ENCODE data around the gene ANTXR1.

Gene ANTXR1

DNA sequence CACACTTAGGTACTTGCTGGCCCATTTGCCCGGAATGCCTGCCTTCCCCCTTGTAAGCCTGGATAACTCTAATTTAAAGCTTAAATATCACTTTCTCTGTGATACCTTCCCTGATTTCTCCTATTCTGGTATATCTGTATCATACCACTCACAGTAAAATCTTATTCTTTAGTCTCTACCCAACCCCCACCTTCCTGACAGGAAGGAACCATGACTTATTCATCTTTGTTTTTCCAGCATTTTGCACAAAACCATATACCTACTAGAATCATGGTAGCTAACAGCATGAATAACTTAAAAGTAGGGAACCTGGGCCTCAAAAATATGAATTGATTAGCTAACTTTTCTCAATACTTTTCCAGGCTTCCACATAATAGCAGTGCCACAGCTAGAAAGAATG is 262.5 kb downstream of the ANTXR1 start:
- Histone ChIP-seq H3K36me3 (ENCODE audit: control insufficient read depth in 2 of 2, insufficient read depth in 2 of 2, low read length in 2 of 2) (no peaks in the 10 kb centered on the region), H3K27ac (ENCODE audit: low read length) (no peak overlapping the region), H3K27me3 (ENCODE audit: control insufficient read depth in 1 of 2, insufficient read depth in 2 of 2, low read length in 2 of 2) (no peaks in the 10 kb centered on the region), H3K4me1 (ENCODE audit: control insufficient read depth, insufficient read depth, low read length) (peaks cover 5% of the 10 kb centered on the region), H3K9me3 (ENCODE audit: control insufficient read depth in 2 of 2, low read length in 2 of 2) (no peaks in the 10 kb centered on the region), H3K4me3 (ENCODE audit: low read length in 2 of 2) (no peak overlapping the region), H3K9ac (ENCODE audit: low read length in 2 of 2) (no peak overlapping the region)

DNA sequence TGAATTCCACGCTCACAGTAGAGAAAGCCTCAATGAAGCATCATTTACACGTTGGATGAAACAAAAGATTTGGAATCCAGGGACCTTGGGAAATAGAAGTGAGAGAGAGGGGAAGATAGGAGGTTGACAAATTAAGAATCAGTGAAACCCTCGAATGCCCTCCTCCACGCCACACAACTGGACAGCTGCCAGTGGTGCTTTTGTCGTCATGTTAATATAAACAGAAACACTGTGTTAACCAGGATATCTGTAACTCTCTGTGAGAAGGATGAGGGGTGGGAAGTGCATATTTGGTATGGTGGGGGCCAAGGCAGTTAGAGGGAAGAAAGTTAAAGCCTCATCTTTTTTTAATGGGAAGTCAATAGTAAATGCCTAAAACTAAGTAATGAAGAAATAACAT is 265.4 kb downstream of the ANTXR1 start:
- no peaks in the 10 kb centered on the region for H3K27me3 ChIP-seq (ENCODE audit: control insufficient read depth in 1 of 2, insufficient read depth in 2 of 2, low read length in 2 of 2)
- no peak overlapping the region for H3K9ac ChIP-seq (ENCODE audit: low read length in 2 of 2)
- no peaks in the 10 kb centered on the region for H3K4me1 ChIP-seq (ENCODE audit: control insufficient read depth, insufficient read depth, low read length)
- H3K36me3 ChIP-seq (ENCODE audit: control insufficient read depth in 2 of 2, insufficient read depth in 2 of 2, low read length in 2 of 2): no peaks in the 10 kb centered on the region
- H3K9me3 ChIP-seq (ENCODE audit: control insufficient read depth in 2 of 2, low read length in 2 of 2): no peaks in the 10 kb centered on the region
- H3K27ac ChIP-seq (ENCODE audit: low read length): no peak overlapping the region
- H3K4me3 ChIP-seq (ENCODE audit: low read length in 2 of 2): no peak overlapping the region

GRCh38 chr2:69279211-69279610 is 266.2 kb downstream of the ANTXR1 start:
- Histone ChIP-seq H3K27me3 (ENCODE audit: control insufficient read depth in 1 of 2, insufficient read depth in 2 of 2, low read length in 2 of 2) (no peaks in the 10 kb centered on the region), H3K27ac (ENCODE audit: low read length) (no peak overlapping the region), H3K4me3 (ENCODE audit: low read length in 2 of 2) (no peak overlapping the region), H3K36me3 (ENCODE audit: control insufficient read depth in 2 of 2, insufficient read depth in 2 of 2, low read length in 2 of 2) (no peaks in the 10 kb centered on the region), H3K9me3 (ENCODE audit: control insufficient read depth in 2 of 2, low read length in 2 of 2) (no peaks in the 10 kb centered on the region), H3K4me1 (ENCODE audit: control insufficient read depth, insufficient read depth, low read length) (no peaks in the 10 kb centered on the region), H3K9ac (ENCODE audit: low read length in 2 of 2) (no peak overlapping the region)

DNA sequence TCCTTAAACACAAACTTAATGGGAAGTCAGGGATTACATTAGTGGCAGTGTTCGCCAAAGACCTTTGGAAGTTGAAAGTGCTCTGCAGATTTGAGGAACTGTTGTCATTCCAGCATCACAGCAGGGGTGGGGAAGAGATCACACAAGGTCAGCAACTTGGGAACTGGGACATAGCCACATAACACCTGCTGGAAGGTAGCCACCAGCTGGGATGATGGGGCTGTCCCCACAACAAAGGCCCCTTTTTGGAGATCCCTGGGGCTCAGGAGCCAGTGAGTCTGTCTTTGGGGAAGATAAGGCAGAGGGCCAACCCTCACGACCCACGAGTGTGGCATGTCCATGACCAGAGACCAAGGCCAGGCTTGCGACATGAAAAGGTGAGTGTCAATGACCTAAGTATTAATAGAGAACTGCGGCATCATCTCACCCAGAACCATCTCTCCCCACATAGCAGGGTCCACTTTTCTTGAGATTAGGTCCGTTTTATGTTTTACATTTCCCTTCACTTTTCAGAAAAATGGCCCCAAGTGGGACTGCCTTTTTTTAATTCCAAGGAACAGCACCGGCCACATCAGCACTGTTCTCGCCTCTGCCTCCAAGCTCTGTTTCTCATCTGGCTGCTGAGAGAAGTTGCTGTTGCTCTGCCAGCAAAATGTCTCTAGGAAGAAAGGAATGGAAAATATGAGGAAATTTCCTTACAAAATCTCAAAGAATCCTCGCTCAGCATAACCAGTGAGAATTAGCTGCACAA is 267.1 kb downstream of the ANTXR1 start:
- Histone ChIP-seq H3K9ac (ENCODE audit: low read length in 2 of 2) (no peak overlapping the region), H3K27ac (ENCODE audit: low read length) (no peak overlapping the region), H3K36me3 (ENCODE audit: control insufficient read depth in 2 of 2, insufficient read depth in 2 of 2, low read length in 2 of 2) (no peaks in the 10 kb centered on the region), H3K9me3 (ENCODE audit: control insufficient read depth in 2 of 2, low read length in 2 of 2) (no peaks in the 10 kb centered on the region), H3K4me3 (ENCODE audit: low read length in 2 of 2) (no peak overlapping the region), H3K4me1 (ENCODE audit: control insufficient read depth, insufficient read depth, low read length) (no peaks in the 10 kb centered on the region), H3K27me3 (ENCODE audit: control insufficient read depth in 1 of 2, insufficient read depth in 2 of 2, low read length in 2 of 2) (no peaks in the 10 kb centered on the region)

GRCh38 chr2:69280796-69281412 is 267.9 kb downstream of the ANTXR1 start:
- H3K4me3 ChIP-seq (ENCODE audit: low read length in 2 of 2): no peak overlapping the region
- H3K9ac ChIP-seq (ENCODE audit: low read length in 2 of 2): no peak overlapping the region
- H3K36me3 ChIP-seq (ENCODE audit: control insufficient read depth in 2 of 2, insufficient read depth in 2 of 2, low read length in 2 of 2): no peaks in the 10 kb centered on the region
- no peaks in the 10 kb centered on the region for H3K27me3 ChIP-seq (ENCODE audit: control insufficient read depth in 1 of 2, insufficient read depth in 2 of 2, low read length in 2 of 2)
- H3K27ac ChIP-seq (ENCODE audit: low read length): no peak overlapping the region
- H3K9me3 ChIP-seq (ENCODE audit: control insufficient read depth in 2 of 2, low read length in 2 of 2): no peaks in the 10 kb centered on the region
- H3K4me1 ChIP-seq (ENCODE audit: control insufficient read depth, insufficient read depth, low read length): peaks cover 5% of the 10 kb centered on the region

DNA sequence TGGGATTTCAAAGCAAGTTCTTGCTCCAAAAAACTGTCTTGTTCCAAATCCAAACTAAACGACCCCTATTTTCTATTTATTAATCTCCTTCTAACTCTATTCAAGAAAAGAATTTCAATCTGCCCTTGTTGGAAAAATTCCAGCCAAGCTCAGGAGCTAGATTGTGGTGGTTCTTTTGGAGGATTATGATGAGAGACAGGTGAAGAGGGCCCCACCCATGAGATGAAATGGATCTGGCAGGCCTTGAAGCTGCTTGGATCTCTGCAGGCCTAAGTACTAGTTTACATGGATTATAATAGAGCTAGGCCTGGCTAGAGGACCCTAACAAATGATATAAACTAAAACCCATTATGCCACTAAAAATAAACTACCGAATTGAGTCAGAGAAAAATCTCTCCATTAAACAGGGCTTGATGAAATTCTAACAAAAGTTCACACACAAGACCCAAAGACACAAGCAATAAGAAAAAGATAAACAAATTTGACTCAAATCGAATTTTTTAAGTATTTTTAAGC is 272.5 kb downstream of the ANTXR1 start:
- no peaks in the 10 kb centered on the region for H3K9me3 ChIP-seq (ENCODE audit: control insufficient read depth in 2 of 2, low read length in 2 of 2)
- H3K9ac ChIP-seq (ENCODE audit: low read length in 2 of 2): no peak overlapping the region
- H3K27ac ChIP-seq (ENCODE audit: low read length): no peak overlapping the region
- no peak overlapping the region for H3K4me3 ChIP-seq (ENCODE audit: low read length in 2 of 2)
- peaks cover 6% of the 10 kb centered on the region for H3K4me1 ChIP-seq (ENCODE audit: control insufficient read depth, insufficient read depth, low read length)
- no peaks in the 10 kb centered on the region for H3K27me3 ChIP-seq (ENCODE audit: control insufficient read depth in 1 of 2, insufficient read depth in 2 of 2, low read length in 2 of 2)
- no peaks in the 10 kb centered on the region for H3K36me3 ChIP-seq (ENCODE audit: control insufficient read depth in 2 of 2, insufficient read depth in 2 of 2, low read length in 2 of 2)

DNA sequence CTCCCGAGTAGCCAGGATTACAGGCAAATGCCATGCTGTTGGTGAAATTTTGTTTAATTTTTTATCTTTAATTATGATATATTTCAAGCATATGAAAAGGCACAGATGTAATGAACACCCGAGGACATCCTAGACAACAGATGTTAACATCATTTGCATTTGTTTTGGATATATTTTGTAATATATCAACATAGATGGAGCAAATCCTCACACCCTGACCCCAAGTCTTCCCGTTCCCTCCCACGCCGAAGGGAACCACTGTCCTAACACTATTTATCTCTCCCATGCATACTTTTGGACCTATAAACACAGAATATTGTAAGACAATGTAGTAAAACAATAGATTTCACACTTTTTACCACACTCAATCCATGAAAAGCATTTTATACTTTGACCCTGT is 274.6 kb downstream of the ANTXR1 start:
- H3K27ac ChIP-seq (ENCODE audit: low read length): no peak overlapping the region
- H3K36me3 ChIP-seq (ENCODE audit: control insufficient read depth in 2 of 2, insufficient read depth in 2 of 2, low read length in 2 of 2): no peaks in the 10 kb centered on the region
- peaks cover 23% of the 10 kb centered on the region for H3K4me1 ChIP-seq (ENCODE audit: control insufficient read depth, insufficient read depth, low read length)
- no peaks in the 10 kb centered on the region for H3K9me3 ChIP-seq (ENCODE audit: control insufficient read depth in 2 of 2, low read length in 2 of 2)
- H3K9ac ChIP-seq (ENCODE audit: low read length in 2 of 2): no peak overlapping the region
- no peak overlapping the region for H3K4me3 ChIP-seq (ENCODE audit: low read length in 2 of 2)
- no peaks in the 10 kb centered on the region for H3K27me3 ChIP-seq (ENCODE audit: control insufficient read depth in 1 of 2, insufficient read depth in 2 of 2, low read length in 2 of 2)

GRCh38 chr2:69288429-69288828 is 275.4 kb downstream of the ANTXR1 start:
- no peaks in the 10 kb centered on the region for H3K9me3 ChIP-seq (ENCODE audit: control insufficient read depth in 2 of 2, low read length in 2 of 2)
- no peak overlapping the region for H3K9ac ChIP-seq (ENCODE audit: low read length in 2 of 2)
- H3K27ac ChIP-seq (ENCODE audit: low read length): no peak overlapping the region
- H3K4me1 ChIP-seq (ENCODE audit: control insufficient read depth, insufficient read depth, low read length): peaks cover 23% of the 10 kb centered on the region
- H3K27me3 ChIP-seq (ENCODE audit: control insufficient read depth in 1 of 2, insufficient read depth in 2 of 2, low read length in 2 of 2): no peaks in the 10 kb centered on the region
- H3K4me3 ChIP-seq (ENCODE audit: low read length in 2 of 2): no peak overlapping the region
- H3K36me3 ChIP-seq (ENCODE audit: control insufficient read depth in 2 of 2, insufficient read depth in 2 of 2, low read length in 2 of 2): no peaks in the 10 kb centered on the region

- Histone ChIP-seq H3K4me1 (ENCODE audit: control insufficient read depth, insufficient read depth, low read length) (peaks cover 17% of the 10 kb centered on the region), H3K9me3 (ENCODE audit: control insufficient read depth in 2 of 2, low read length in 2 of 2) (no peaks in the 10 kb centered on the region), H3K9ac (ENCODE audit: low read length in 2 of 2) (no peak overlapping the region), H3K36me3 (ENCODE audit: control insufficient read depth in 2 of 2, insufficient read depth in 2 of 2, low read length in 2 of 2) (no peaks in the 10 kb centered on the region), H3K4me3 (ENCODE audit: low read length in 2 of 2) (no peak overlapping the region), H3K27ac (ENCODE audit: low read length) (peak overlapping the region; percentile 46), H3K27me3 (ENCODE audit: control insufficient read depth in 1 of 2, insufficient read depth in 2 of 2, low read length in 2 of 2) (no peaks in the 10 kb centered on the region)
Measured at GRCh38 chr2:69291004-69291650, 278.1 kb downstream of the ANTXR1 start.

- no peaks in the 10 kb centered on the region for H3K9me3 ChIP-seq (ENCODE audit: control insufficient read depth in 2 of 2, low read length in 2 of 2)
- H3K4me3 ChIP-seq (ENCODE audit: low read length in 2 of 2): no peak overlapping the region
- H3K27me3 ChIP-seq (ENCODE audit: control insufficient read depth in 1 of 2, insufficient read depth in 2 of 2, low read length in 2 of 2): no peaks in the 10 kb centered on the region
- peaks cover 17% of the 10 kb centered on the region for H3K4me1 ChIP-seq (ENCODE audit: control insufficient read depth, insufficient read depth, low read length)
- no peaks in the 10 kb centered on the region for H3K36me3 ChIP-seq (ENCODE audit: control insufficient read depth in 2 of 2, insufficient read depth in 2 of 2, low read length in 2 of 2)
- peak overlapping the region; percentile 46 for H3K27ac ChIP-seq (ENCODE audit: low read length)
- H3K9ac ChIP-seq (ENCODE audit: low read length in 2 of 2): no peak overlapping the region
Measured at GRCh38 chr2:69291721-69292120, 278.7 kb downstream of the ANTXR1 start.

- Histone ChIP-seq H3K27ac (ENCODE audit: low read length) (no peak overlapping the region), H3K9ac (ENCODE audit: low read length in 2 of 2) (no peak overlapping the region), H3K4me3 (ENCODE audit: low read length in 2 of 2) (no peak overlapping the region), H3K27me3 (ENCODE audit: control insufficient read depth in 1 of 2, insufficient read depth in 2 of 2, low read length in 2 of 2) (no peaks in the 10 kb centered on the region), H3K4me1 (ENCODE audit: control insufficient read depth, insufficient read depth, low read length) (peaks cover 17% of the 10 kb centered on the region), H3K9me3 (ENCODE audit: control insufficient read depth in 2 of 2, low read length in 2 of 2) (no peaks in the 10 kb centered on the region), H3K36me3 (ENCODE audit: control insufficient read depth in 2 of 2, insufficient read depth in 2 of 2, low read length in 2 of 2) (no peaks in the 10 kb centered on the region)
Measured at GRCh38 chr2:69292256-69292655, 279.3 kb downstream of the ANTXR1 start.

Measured in stomach smooth muscle (tissue), 2 donors.